Upper lobe of left lung (tissue), 4 donors: ENCODE results near the gene PNPLA5.

Experiments used
- EP300 ChIP-seq, 4 donors: sonication (generic); formaldehyde crosslinking; IDR thresholded peaks; one replicate each; pipeline ENCODE4 v1.5.1; 2017; ENCODE audit warnings: antibody characterized with exemption in 4 of 4, control low read depth in 2 of 4
- POLR2A ChIP-seq, 4 donors: fragments of 450-650 bp; IDR thresholded peaks; one replicate each; pipeline ENCODE4 v1.5.1; 2016 to 2017; ENCODE audit warnings: antibody characterized with exemption in 4 of 4, mild to moderate bottlenecking in 2 of 4
- POLR2AphosphoS5 ChIP-seq, 2 donors: sonication (generic); formaldehyde crosslinking; IDR thresholded peaks; one replicate each; pipeline ENCODE4 v1.5.1; 2017; ENCODE audit warnings: antibody characterized with exemption in 2 of 2
- TF ChIP-seq, protein P1 (sequence below), 6 experiments: fragments of 450-650 bp in 4 of 6; fragments of 200-600 bp in 2 of 6; sonication (generic) in 2 of 6; IDR thresholded peaks; one replicate each; pipeline ENCODE4 v1.5.1; 2016 to 2019; ENCODE audit warnings: antibody characterized with exemption in 6 of 6

- TF ChIP-seq, protein P1, sequence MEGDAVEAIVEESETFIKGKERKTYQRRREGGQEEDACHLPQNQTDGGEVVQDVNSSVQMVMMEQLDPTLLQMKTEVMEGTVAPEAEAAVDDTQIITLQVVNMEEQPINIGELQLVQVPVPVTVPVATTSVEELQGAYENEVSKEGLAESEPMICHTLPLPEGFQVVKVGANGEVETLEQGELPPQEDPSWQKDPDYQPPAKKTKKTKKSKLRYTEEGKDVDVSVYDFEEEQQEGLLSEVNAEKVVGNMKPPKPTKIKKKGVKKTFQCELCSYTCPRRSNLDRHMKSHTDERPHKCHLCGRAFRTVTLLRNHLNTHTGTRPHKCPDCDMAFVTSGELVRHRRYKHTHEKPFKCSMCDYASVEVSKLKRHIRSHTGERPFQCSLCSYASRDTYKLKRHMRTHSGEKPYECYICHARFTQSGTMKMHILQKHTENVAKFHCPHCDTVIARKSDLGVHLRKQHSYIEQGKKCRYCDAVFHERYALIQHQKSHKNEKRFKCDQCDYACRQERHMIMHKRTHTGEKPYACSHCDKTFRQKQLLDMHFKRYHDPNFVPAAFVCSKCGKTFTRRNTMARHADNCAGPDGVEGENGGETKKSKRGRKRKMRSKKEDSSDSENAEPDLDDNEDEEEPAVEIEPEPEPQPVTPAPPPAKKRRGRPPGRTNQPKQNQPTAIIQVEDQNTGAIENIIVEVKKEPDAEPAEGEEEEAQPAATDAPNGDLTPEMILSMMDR (IDR thresholded peaks at IDR 0.05), result no peak
- TF ChIP-seq EP300 (IDR thresholded peaks at IDR 0.05) (no peak), POLR2AphosphoS5 (IDR thresholded peaks at IDR 0.05) (no peak), POLR2A (IDR thresholded peaks at IDR 0.05) (no peak)
Measured at GRCh38 chr22:43832393-43833265, 59.2 kb downstream of the PNPLA5 start.
